H1 (cell line): ENCODE data around the gene RPL6. TPM values are rescaled to one million over a fixed set of nuclear protein-coding genes. Genes with fewer than 3 reads are reported as not detected.

Experiments used
- CTCF ChIA-PET: fragments of 300-600 bp; sonication (Branson Sonifier 250); formaldehyde crosslinking; loops from one replicate; lab custom pipeline; 2021; ENCODE audit not compliant: partially characterized antibody; lab: Charles Lee
- POLR2A ChIA-PET: fragments of 300-600 bp; sonication (Branson Sonifier 250); formaldehyde crosslinking; loops from one replicate; lab custom pipeline; 2021; ENCODE audit warnings: inconsistent platforms; ENCODE audit not compliant: partially characterized antibody; lab: Charles Lee
- DNase-seq, 2 experiments: peaks; one replicate each; pipeline versions ENCODE4 v3.0.0 to v3.0.0-alpha.2; 2010 to 2022; ENCODE audit warnings: low spot score in 2 of 2, low read depth in 1 of 2, mixed read lengths in 1 of 2
- FAIRE-seq: peaks from 2 replicates; lab custom pipeline; 2011; peaks lifted over from hg19 to GRCh38; lab: Jason Lieb, UNC
- H2AFZ ChIP-seq: 2 replicates; pipeline ENCODE4 v1.8.1; 2012; ENCODE audit warnings: low read length, inconsistent platforms
- H2AK5ac ChIP-seq: 2 replicates; pipeline ENCODE4 v1.6.1; 2013; ENCODE audit warnings: low read depth, low read length
- H2BK120ac ChIP-seq: replicated peaks from 2 replicates; pipeline ENCODE3; 2013; ENCODE audit warnings: low read depth, low read length, inconsistent platforms
- H2BK12ac ChIP-seq: 2 replicates; pipeline ENCODE4 v1.6.1; 2013; ENCODE audit warnings: low read depth, low read length
- H2BK15ac ChIP-seq: 2 replicates; pipeline ENCODE4 v1.6.1; 2013; ENCODE audit warnings: low read length
- H2BK20ac ChIP-seq: 2 replicates; pipeline ENCODE4 v1.6.1; 2013; ENCODE audit warnings: low read length
- H2BK5ac ChIP-seq: 2 replicates; pipeline ENCODE4 v1.6.1; 2013; ENCODE audit warnings: low read depth, low read length
- H3K14ac ChIP-seq: 2 replicates; pipeline ENCODE4 v1.6.1; 2013; ENCODE audit warnings: inconsistent platforms; ENCODE audit not compliant: insufficient read length
- H3K18ac ChIP-seq: 2 replicates; pipeline ENCODE4 v1.6.1; 2013; ENCODE audit warnings: low read length; ENCODE audit errors: extremely low read depth
- H3K23ac ChIP-seq: 2 replicates; pipeline ENCODE4 v1.6.1; 2013; ENCODE audit warnings: inconsistent platforms; ENCODE audit not compliant: insufficient read length
- H3K23me2 ChIP-seq: 2 replicates; pipeline ENCODE4 v1.6.1; 2013; ENCODE audit warnings: low read depth, low read length
- H3K27ac ChIP-seq: 2 replicates; pipeline ENCODE4 v1.6.1; 2011; ENCODE audit warnings: low read depth, low read length, inconsistent platforms
- H3K27me3 ChIP-seq, 4 experiments: replicated peaks in 1 of 4; 1 replicate in 1 of 4; 2 replicates in 3 of 4; pipeline versions ENCODE4 v1.6.1 to v1.8.1; 2011 to 2013; ENCODE audit warnings: low read length in 3 of 4, mild to moderate bottlenecking in 3 of 4, inconsistent platforms in 2 of 4, mixed read lengths in 2 of 4, moderate library complexity in 1 of 4; ENCODE audit not compliant: control insufficient read depth in 3 of 4, insufficient read depth in 3 of 4; ENCODE audit errors: extremely low read depth in 1 of 4
- H3K36me3 ChIP-seq, 4 experiments: 2 replicates each; pipeline versions ENCODE4 v1.6.1 to v1.8.1; 2011 to 2013; ENCODE audit warnings: mild to moderate bottlenecking in 4 of 4, low read length in 3 of 4, moderate library complexity in 2 of 4, control low read depth in 1 of 4, inconsistent platforms in 1 of 4; ENCODE audit not compliant: insufficient read depth in 4 of 4, control insufficient read depth in 2 of 4
- H3K4ac ChIP-seq: replicated peaks from 2 replicates; pipeline ENCODE3; 2013; ENCODE audit warnings: low read length, low read depth, mixed read lengths, inconsistent platforms; ENCODE audit not compliant: insufficient read length
- H3K4me1 ChIP-seq, 4 experiments: replicated peaks in 1 of 4; 1 replicate in 1 of 4; 2 replicates in 3 of 4; pipeline versions ENCODE4 v1.6.1 to v1.8.1; 2011 to 2013; ENCODE audit warnings: low read length in 3 of 4, inconsistent platforms in 2 of 4, mixed read lengths in 1 of 4; ENCODE audit not compliant: insufficient read depth in 4 of 4, control insufficient read depth in 3 of 4
- H3K4me2 ChIP-seq, 2 experiments: 2 replicates each; pipeline versions ENCODE4 v1.6.1 to v1.8.1; 2011 to 2013; ENCODE audit warnings: low read depth in 2 of 2, low read length in 2 of 2, control low read depth in 1 of 2, inconsistent platforms in 1 of 2, mild to moderate bottlenecking in 1 of 2; ENCODE audit not compliant: insufficient read depth in 1 of 2
- H3K4me3 ChIP-seq, 4 experiments: fragments of 200-600, 300-600 bp in 1 of 4; sonication (generic), shearing (Covaris generic), sonication (Bioruptor Twin) in 1 of 4; 2 replicates each; pipeline versions ENCODE4 v1.5.1 to v1.8.1; 2011 to 2016; ENCODE audit warnings: low read length in 4 of 4, low read depth in 3 of 4, control low read depth in 2 of 4, inconsistent platforms in 2 of 4, mild to moderate bottlenecking in 2 of 4, mixed read lengths in 1 of 4, moderate library complexity in 1 of 4; ENCODE audit not compliant: insufficient read depth in 2 of 4; ENCODE audit errors: extremely low read depth in 1 of 4
- H3K56ac ChIP-seq: replicated peaks from 2 replicates; pipeline ENCODE3; 2013; ENCODE audit warnings: low read depth, mild to moderate bottlenecking, mixed read lengths, low read length, inconsistent platforms; ENCODE audit not compliant: insufficient read length
- H3K79me1 ChIP-seq: 2 replicates; pipeline ENCODE4 v1.6.1; 2013; ENCODE audit warnings: low read depth, low read length, control low read depth
- H3K79me2 ChIP-seq, 2 experiments: 2 replicates each; pipeline versions ENCODE4 v1.6.1 to v1.8.1; 2012 to 2013; ENCODE audit warnings: low read length in 2 of 2, mild to moderate bottlenecking in 2 of 2, inconsistent platforms in 1 of 2; ENCODE audit not compliant: insufficient read depth in 2 of 2, control insufficient read depth in 1 of 2
- H3K9ac ChIP-seq, 4 experiments: replicated peaks in 1 of 4; 1 replicate in 1 of 4; 2 replicates in 3 of 4; pipeline versions ENCODE4 v1.6.1 to v1.8.1; 2011 to 2013; ENCODE audit warnings: low read depth in 3 of 4, low read length in 3 of 4, control low read depth in 2 of 4, mild to moderate bottlenecking in 2 of 4, moderate library complexity in 2 of 4, inconsistent platforms in 1 of 4; ENCODE audit errors: extremely low read depth in 1 of 4
- H3K9me3 ChIP-seq, 2 experiments: 2 replicates each; pipeline versions ENCODE4 v1.6.1 to v1.8.1; 2012 to 2013; ENCODE audit warnings: mild to moderate bottlenecking in 2 of 2, moderate library complexity in 2 of 2, control low read depth in 1 of 2, inconsistent platforms in 1 of 2, low read depth in 1 of 2, low read length in 1 of 2, mixed read lengths in 1 of 2; ENCODE audit not compliant: insufficient read depth in 2 of 2
- H4K20me1 ChIP-seq, 2 experiments: replicated peaks in 1 of 2; 2 replicates each; pipeline versions ENCODE3 to v1.8.1; 2011 to 2013; ENCODE audit warnings: inconsistent platforms in 2 of 2, low read length in 2 of 2, mild to moderate bottlenecking in 1 of 2; ENCODE audit not compliant: insufficient read depth in 2 of 2, control insufficient read depth in 1 of 2
- H4K5ac ChIP-seq: 2 replicates; pipeline ENCODE4 v1.6.1; 2013; ENCODE audit warnings: low read length, low read depth, mixed read lengths, inconsistent platforms; ENCODE audit not compliant: insufficient read length
- H4K8ac ChIP-seq: 2 replicates; pipeline ENCODE4 v1.8.0; 2013; ENCODE audit warnings: mild to moderate bottlenecking, moderate library complexity, low read length, inconsistent platforms; ENCODE audit not compliant: insufficient read depth; ENCODE audit errors: extremely low read depth
- H4K91ac ChIP-seq: replicated peaks from 2 replicates; pipeline ENCODE3; 2013; ENCODE audit warnings: low read length, mixed read lengths, inconsistent platforms; ENCODE audit not compliant: insufficient read length
- CEBPB ChIP-seq: IDR thresholded peaks from 2 replicates; pipeline ENCODE4 v1.6.1; 2012; ENCODE audit warnings: low read depth, low read length
- HDAC2 ChIP-seq, 2 experiments: fragments of 300-600 bp in 1 of 2; sonication (generic) in 1 of 2; IDR thresholded peaks; 2 replicates each; pipeline ENCODE4 v1.6.1; 2011 to 2012; ENCODE audit warnings: low read depth in 2 of 2, low read length in 2 of 2, mild to moderate bottlenecking in 2 of 2, moderate library complexity in 2 of 2, borderline replicate concordance in 1 of 2, inconsistent platforms in 1 of 2
- TCF12 ChIP-seq: IDR thresholded peaks from 2 replicates; pipeline ENCODE4 v1.6.1; 2011; ENCODE audit warnings: low read depth, mild to moderate bottlenecking, low read length
- WGBS, 2 experiments: shearing (Covaris generic) in 1 of 2; methylation state at CpG; one replicate each; pipeline versions ENCODE4 v1.1.6 to v1.1.7; 2013 to 2015; ENCODE audit warnings: low lambda C conversion rate in 2 of 2, mixed read lengths in 2 of 2, inconsistent platforms in 1 of 2, low coverage in 1 of 2, missing lambda C conversion rate in 1 of 2; ENCODE audit not compliant: insufficient replicate concordance in 2 of 2, insufficient coverage in 1 of 2, insufficient read length in 1 of 2; ENCODE audit errors: extremely low coverage in 1 of 2, missing lambda C conversion rate in 1 of 2; 5-methylcytosine and 5-hydroxymethylcytosine counted together
- polyA plus RNA-seq, 7 experiments: library from polyadenylated mRNA; depleted of rRNA in 3 of 7; stranded (reverse) in 5 of 7; unstranded in 2 of 7; fragments of >200 nt in 5 of 7; fragments of 200-250 nt in 2 of 7; gene quantifications; 1 replicate in 5 of 7; 2 replicates in 1 of 7; 4 replicates in 1 of 7; pipeline versions ENCODE4 v1.2.1 to v1.2.3, GENCODE V29; 2011 to 2013; ENCODE audit warnings: missing spikeins in 2 of 7, mixed read lengths in 2 of 7
- total RNA-seq: library from RNA; stranded (reverse); fragmentation: NEBNext Ultra II Directional; extraction: Animal tissue kit (Norgen Biotek cat#: 25700); gene quantifications from 2 replicates; pipeline ENCODE4 v1.2.1, GENCODE V29; 2021

RPL6 gene
- total and polyA plus RNA-seq, 2 of the 8 experiments (the other 6 are each of a cell fraction or from before 2014, with no cell fraction given) = 1,073 to 1,643 TPM

DNA sequence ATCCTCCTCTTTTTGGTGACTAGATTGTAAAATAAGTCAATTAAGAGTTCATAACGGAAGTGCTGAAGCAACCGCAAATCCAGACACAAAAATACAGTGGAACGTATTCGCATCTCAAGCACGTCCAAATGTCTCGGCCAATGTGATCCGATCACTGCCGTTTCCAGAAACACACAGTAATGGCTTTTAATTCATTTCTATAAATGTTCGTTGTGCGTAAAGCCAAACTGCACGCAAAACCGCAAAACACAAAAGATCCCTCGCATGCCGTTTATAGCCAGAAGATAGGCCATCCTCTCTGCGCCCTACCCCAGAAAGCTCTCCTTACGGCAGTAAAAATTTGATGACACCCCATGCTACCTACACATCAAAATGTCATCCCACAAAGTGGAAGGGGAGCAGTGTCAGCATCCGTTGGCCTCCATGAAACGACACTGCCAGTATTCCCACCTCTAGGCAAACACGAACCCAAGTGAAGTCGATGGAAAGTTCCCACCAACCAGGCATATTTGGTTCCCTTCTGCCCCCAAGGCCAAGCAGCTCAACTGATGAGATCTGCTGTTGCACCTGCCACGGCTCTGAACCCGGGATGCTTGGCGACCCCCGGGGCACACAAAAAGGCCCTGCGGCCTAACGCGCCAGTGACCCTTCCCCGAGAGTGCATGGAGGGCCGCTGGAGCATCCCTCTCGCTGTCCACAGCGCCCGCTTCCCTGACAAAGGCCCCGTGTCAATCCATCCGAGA, 28.6 kb downstream of the RPL6 start:
- Histone ChIP-seq H3K79me2 (peaks cover 0 to 46% of the 10 kb centered on the region in 2 experiments; a peak in 3 of 4 replicates), H3K56ac (no peak overlapping the region), H3K27ac (no peak overlapping the region), H2AK5ac (no peak overlapping the region), H2BK20ac (no peak overlapping the region), H3K23ac (no peak overlapping the region), H3K23me2 (peaks cover 7% of the 10 kb centered on the region; the same call in 1 of the 2 replicates), H2AFZ (peak overlapping the region; percentile 42; the same call in 1 of the 2 replicates), H2BK120ac (no peak overlapping the region), H3K14ac (no peak overlapping the region), H3K4me3 (peak overlapping the region; percentile 75 to 86 (median 82)), H3K9me3 (no peaks in the 10 kb centered on the region), H4K91ac (no peak overlapping the region), H3K18ac (no peak overlapping the region), H4K8ac (no peak overlapping the region), H3K27me3 (no peaks in the 10 kb centered on the region), H3K4me1 (peaks cover 0 to 8% (median 2%) of the 10 kb centered on the region in 4 experiments; a peak in 5 of 7 replicates), H3K9ac (peak overlapping the region in 3 of 4 experiments; percentile 41 to 64 (median 48); a peak in 6 of 7 replicates), H2BK15ac (no peak overlapping the region), H2BK12ac (no peak overlapping the region)
- CTCF ChIA-PET = interaction anchor here (2.0 kb wide), 1 partner anchor 183 kb away, joined by 7 read pairs; no protein-coding TSS in a partner anchor
- FAIRE-seq = no peak
- TF ChIP-seq HDAC2 (IDR thresholded peaks at IDR 0.05; ENCODE audit: borderline replicate concordance in 1 of 2, low read depth in 2 of 2, low read length in 2 of 2) = 0 out of 4 replicates have a peak, but pooled peaks of 1 of the 2 experiments have one; percentile 12
- no peak for TF ChIP-seq CEBPB
- no peak for TF ChIP-seq TCF12
- TF ChIP-seq, all 59 proteins: peak for 1
- H3K4ac ChIP-seq = no peak overlapping the region
- peaks cover 0 to 4% of the 10 kb centered on the region in 2 experiments for H4K20me1 ChIP-seq
- POLR2A ChIA-PET = interaction anchor here (1.4 to 1.8 kb wide), 3 partner anchors 10 to 30 kb away, joined by 3 to 5 read pairs (median 5); no protein-coding TSS in a partner anchor
- H3K36me3 ChIP-seq = no peaks in the 10 kb centered on the region
- H2BK5ac ChIP-seq = no peak overlapping the region
- WGBS, 2 experiments = 53% methylated on average over 33 of the region's 34 CpGs; no CpG with 5 or more reads in 1 of the 2 experiments
- peak in 1 of 2 experiments; percentile 63 for DNase-seq
- H3K4me2 ChIP-seq = peak overlapping the region; percentile 84 to 92
- peaks cover 6% of the 10 kb centered on the region; the same call in 1 of the 2 replicates for H3K79me1 ChIP-seq
- no peak overlapping the region for H4K5ac ChIP-seq
